GM12878 (cell line): Measurements from ENCODE around the gene MSL3B.

Experiments used
- ATAC-seq: fragments of 200-7000 bp; cut with Tn5 transposase; 3 replicates; pipeline ENCODE4 v1.9.1; 2020; ENCODE audit warnings: mild to moderate bottlenecking, moderate library complexity
- BruUV-seq: library from RNA; stranded (reverse); fragments of 400-500 nt; replicated peaks from 2 replicates; lab custom pipeline; 2021; lab: Mats Ljungman, UMichigan
- CTCF ChIA-PET: fragments of 300-600 bp; sonication (Branson Sonifier 250); formaldehyde crosslinking; extraction: SDS; loops from one replicate; lab custom pipeline; 2021; ENCODE audit warnings: inconsistent platforms; lab: Yijun Ruan, JAX
- POLR2A ChIA-PET: fragments of 350-600 bp; formaldehyde crosslinking; extraction: SDS; loops from one replicate; lab custom pipeline; 2021; ENCODE audit warnings: inconsistent platforms; lab: Charles Lee
- RAD21 ChIA-PET: fragments of 300-600 bp; sonication (Branson Sonifier 250); formaldehyde crosslinking; loops from one replicate; lab custom pipeline; 2023; ENCODE audit warnings: antibody characterized with exemption; ENCODE audit not compliant: unreplicated experiment; lab: Charles Lee
- SMC1A ChIA-PET: fragments of 300-600 bp; sonication (Branson Sonifier 250); formaldehyde crosslinking; loops from one replicate; lab custom pipeline; 2023; ENCODE audit not compliant: unreplicated experiment, uncharacterized antibody; lab: Charles Lee
- DNase-seq: peaks from one replicate; pipeline ENCODE4 v3.0.0-alpha.2; 2011; ENCODE audit warnings: low read depth, low spot score
- FAIRE-seq: peaks from 3 replicates; lab custom pipeline; 2011; peaks lifted over from hg19 to GRCh38; lab: Jason Lieb, UNC
- H2AFZ ChIP-seq: 2 replicates; pipeline ENCODE4 v1.6.0; 2011; ENCODE audit warnings: low read depth, low read length, control low read depth; ENCODE audit not compliant: control insufficient read depth
- H3K27ac ChIP-seq: 2 replicates; pipeline ENCODE4 v1.5.1; 2011; ENCODE audit warnings: control low read depth; ENCODE audit not compliant: control insufficient read depth, insufficient read depth
- H3K27me3 ChIP-seq, 2 experiments: replicated peaks in 1 of 2; 2 replicates each; pipeline versions ENCODE4 v1.6.0 to v1.6.1; 2011; ENCODE audit warnings: low read length in 1 of 2; ENCODE audit not compliant: control insufficient read depth in 2 of 2, insufficient read depth in 2 of 2
- H3K36me3 ChIP-seq, 2 experiments: 2 replicates each; pipeline ENCODE4 v1.5.1; 2011; ENCODE audit warnings: low read length in 1 of 2; ENCODE audit not compliant: control insufficient read depth in 2 of 2, insufficient read depth in 2 of 2
- H3K4me1 ChIP-seq: 2 replicates; pipeline ENCODE4 v1.6.1; 2011; ENCODE audit warnings: mild to moderate bottlenecking, low read length, moderate library complexity, mixed read lengths; ENCODE audit not compliant: control insufficient read depth, insufficient read depth
- H3K4me2 ChIP-seq: 2 replicates; pipeline ENCODE4 v1.6.0; 2011; ENCODE audit warnings: control low read depth; ENCODE audit not compliant: control insufficient read depth, insufficient read depth
- H3K4me3 ChIP-seq: fragments of 200-600 bp; sonication (generic); 2 replicates; pipeline ENCODE4 v1.5.1; 2016
- H3K79me2 ChIP-seq: 2 replicates; pipeline ENCODE4 v1.6.0; 2011; ENCODE audit warnings: low read length; ENCODE audit not compliant: control insufficient read depth, insufficient read depth
- H3K9ac ChIP-seq: 2 replicates; pipeline ENCODE4 v1.8.0; 2011; ENCODE audit warnings: low read length, control low read depth, mixed read lengths; ENCODE audit not compliant: control insufficient read depth, insufficient read depth
- H3K9me3 ChIP-seq: replicated peaks from 3 replicates; pipeline ENCODE4 v1.5.1; 2011; ENCODE audit warnings: mild to moderate bottlenecking, low read length; ENCODE audit not compliant: control insufficient read depth, insufficient read depth
- H4K20me1 ChIP-seq: 2 replicates; pipeline ENCODE4 v1.6.0; 2011; ENCODE audit not compliant: control insufficient read depth, insufficient read depth
- ASH2L ChIP-seq: fragments of 300-600, 200-600 bp; sonication (generic); IDR thresholded peaks from 2 replicates; pipeline ENCODE4 v1.6.1; 2017; ENCODE audit warnings: low read depth, mild to moderate bottlenecking, borderline replicate concordance
- CEBPB ChIP-seq, 2 experiments: fragments of 150-350 bp in 1 of 2; IDR thresholded peaks; 2 replicates each; pipeline ENCODE4 v1.6.1; 2012 to 2014; ENCODE audit warnings: low read depth in 2 of 2, low read length in 2 of 2, borderline replicate concordance in 1 of 2, inconsistent platforms in 1 of 2
- CHD1 ChIP-seq: IDR thresholded peaks from 2 replicates; pipeline ENCODE4 v1.6.1; 2012; ENCODE audit warnings: low read depth, low read length, improper control_type of control experiment
- ETV6 ChIP-seq, 2 experiments: fragments of 450-650 bp in 1 of 2; IDR thresholded peaks in 1 of 2; conservative IDR thresholded peaks in 1 of 2; 2 replicates each; pipeline ENCODE4 v1.6.1; 2014; ENCODE audit warnings: antibody characterized with exemption in 1 of 2, borderline replicate concordance in 1 of 2, low read depth in 1 of 2, mild to moderate bottlenecking in 1 of 2, moderate library complexity in 1 of 2
- FOXK2 ChIP-seq: fragments of 450-650 bp; IDR thresholded peaks from 2 replicates; pipeline ENCODE4 v1.6.1; 2017; ENCODE audit warnings: mild to moderate bottlenecking, moderate library complexity
- HCFC1 ChIP-seq: fragments of 150-350 bp; IDR thresholded peaks from 2 replicates; pipeline ENCODE4 v1.6.1; 2014; ENCODE audit warnings: low read length
- KDM1A ChIP-seq: fragments of 200-600 bp; sonication (generic); IDR thresholded peaks from 2 replicates; pipeline ENCODE4 v1.6.1; 2016; ENCODE audit warnings: borderline replicate concordance
- POLR2AphosphoS5 ChIP-seq: IDR thresholded peaks from 2 replicates; pipeline ENCODE4 v1.6.1; 2011; ENCODE audit warnings: mild to moderate bottlenecking, low read length, inconsistent platforms
- RELB ChIP-seq: fragments of 450-650 bp; IDR thresholded peaks from 2 replicates; pipeline ENCODE4 v1.6.1; 2017; ENCODE audit warnings: low read depth, mild to moderate bottlenecking, moderate library complexity
- STAT3 ChIP-seq: IDR thresholded peaks from 2 replicates; pipeline ENCODE4 v1.6.1; 2011; ENCODE audit warnings: low read depth, low read length, improper control_type of control experiment
- ZNF24 ChIP-seq: fragments of 450-650 bp; IDR thresholded peaks from 2 replicates; pipeline ENCODE4 v1.6.1; 2017; ENCODE audit warnings: antibody characterized with exemption, mild to moderate bottlenecking
- WGBS: methylation state at CpG from one replicate; pipeline ENCODE4 v1.1.6; 2016; ENCODE audit warnings: low lambda C conversion rate; ENCODE audit not compliant: insufficient replicate concordance, insufficient coverage; ENCODE audit errors: missing lambda C conversion rate; 5-methylcytosine and 5-hydroxymethylcytosine counted together
- in situ Hi-C: fragments of 300-500 bp; cut with MboI; formaldehyde crosslinking; loops from 9 replicates; pipeline ENCODE4 v1.14.3; 2018; ENCODE audit warnings: mixed read lengths
- intact Hi-C: fragments of 100-400 bp; cut with micrococcal nuclease; formaldehyde crosslinking; loops from one replicate; pipeline ENCODE4 v1.14.2; 2022; ENCODE audit not compliant: unreplicated experiment
- TF ChIP-seq, protein P1 (sequence below): fragments of 450-650 bp; IDR thresholded peaks from 2 replicates; pipeline ENCODE4 v1.6.1; 2017; ENCODE audit warnings: mild to moderate bottlenecking, moderate library complexity

Gene MSL3B

GRCh38 chr2:233819884-233820773 lies 48.1 kb downstream of the MSL3B start:
- intact Hi-C loops: no loop called here
- no peak for DNase-seq
- CTCF ChIA-PET: interaction anchor here (0.5 kb wide), 1 partner anchor 23 kb away, joined by 3 read pairs; no protein-coding TSS in a partner anchor
- H4K20me1 ChIP-seq: no peaks in the 10 kb centered on the region
- no peaks in the 10 kb centered on the region for H3K9me3 ChIP-seq
- WGBS: 32% methylated on average over 18 of the region's 18 CpGs
- in situ Hi-C loops: no loop called here
- H3K4me3 ChIP-seq: no peak overlapping the region
- SMC1A ChIA-PET: interaction anchor here (1.0 kb wide), 1 partner anchor 9 kb away, joined by 3 read pairs; no protein-coding TSS in a partner anchor
- no peaks in the 10 kb centered on the region for H3K79me2 ChIP-seq
- BruUV-seq: no TSS peak
- no peaks in the 10 kb centered on the region for H3K4me1 ChIP-seq
- H3K27me3 ChIP-seq: no peaks in the 10 kb centered on the region; a peak in 3 of 4 replicates
- RAD21 ChIA-PET: no interaction called here
- no peaks in the 10 kb centered on the region for H3K36me3 ChIP-seq
- no peak overlapping the region for H2AFZ ChIP-seq
- TF ChIP-seq ETV6 (conservative IDR thresholded peaks at IDR 0.05 in 1 of 2, IDR thresholded peaks at IDR 0.05 in 1 of 2; ENCODE audit: borderline replicate concordance in 1 of 2, low read depth in 1 of 2): no peak
- no peak for TF ChIP-seq ZNF24
- no peak for TF ChIP-seq FOXK2
- no peak for TF ChIP-seq HCFC1
- TF ChIP-seq ASH2L: no peak
- TF ChIP-seq KDM1A: no peak
- no peak for TF ChIP-seq STAT3
- no peak for TF ChIP-seq CEBPB (IDR thresholded peaks at IDR 0.05; ENCODE audit: borderline replicate concordance in 1 of 2, low read depth in 2 of 2, low read length in 2 of 2)
- TF ChIP-seq CHD1: no peak
- TF ChIP-seq, protein P1, sequence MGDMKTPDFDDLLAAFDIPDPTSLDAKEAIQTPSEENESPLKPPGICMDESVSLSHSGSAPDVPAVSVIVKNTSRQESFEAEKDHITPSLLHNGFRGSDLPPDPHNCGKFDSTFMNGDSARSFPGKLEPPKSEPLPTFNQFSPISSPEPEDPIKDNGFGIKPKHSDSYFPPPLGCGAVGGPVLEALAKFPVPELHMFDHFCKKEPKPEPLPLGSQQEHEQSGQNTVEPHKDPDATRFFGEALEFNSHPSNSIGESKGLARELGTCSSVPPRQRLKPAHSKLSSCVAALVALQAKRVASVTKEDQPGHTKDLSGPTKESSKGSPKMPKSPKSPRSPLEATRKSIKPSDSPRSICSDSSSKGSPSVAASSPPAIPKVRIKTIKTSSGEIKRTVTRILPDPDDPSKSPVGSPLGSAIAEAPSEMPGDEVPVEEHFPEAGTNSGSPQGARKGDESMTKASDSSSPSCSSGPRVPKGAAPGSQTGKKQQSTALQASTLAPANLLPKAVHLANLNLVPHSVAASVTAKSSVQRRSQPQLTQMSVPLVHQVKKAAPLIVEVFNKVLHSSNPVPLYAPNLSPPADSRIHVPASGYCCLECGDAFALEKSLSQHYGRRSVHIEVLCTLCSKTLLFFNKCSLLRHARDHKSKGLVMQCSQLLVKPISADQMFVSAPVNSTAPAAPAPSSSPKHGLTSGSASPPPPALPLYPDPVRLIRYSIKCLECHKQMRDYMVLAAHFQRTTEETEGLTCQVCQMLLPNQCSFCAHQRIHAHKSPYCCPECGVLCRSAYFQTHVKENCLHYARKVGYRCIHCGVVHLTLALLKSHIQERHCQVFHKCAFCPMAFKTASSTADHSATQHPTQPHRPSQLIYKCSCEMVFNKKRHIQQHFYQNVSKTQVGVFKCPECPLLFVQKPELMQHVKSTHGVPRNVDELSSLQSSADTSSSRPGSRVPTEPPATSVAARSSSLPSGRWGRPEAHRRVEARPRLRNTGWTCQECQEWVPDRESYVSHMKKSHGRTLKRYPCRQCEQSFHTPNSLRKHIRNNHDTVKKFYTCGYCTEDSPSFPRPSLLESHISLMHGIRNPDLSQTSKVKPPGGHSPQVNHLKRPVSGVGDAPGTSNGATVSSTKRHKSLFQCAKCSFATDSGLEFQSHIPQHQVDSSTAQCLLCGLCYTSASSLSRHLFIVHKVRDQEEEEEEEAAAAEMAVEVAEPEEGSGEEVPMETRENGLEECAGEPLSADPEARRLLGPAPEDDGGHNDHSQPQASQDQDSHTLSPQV: no peak
- no peak for TF ChIP-seq POLR2AphosphoS5
- TF ChIP-seq RELB: no peak
- POLR2A ChIA-PET: no interaction called here
- H3K4me2 ChIP-seq: no peak overlapping the region
- no peak overlapping the region for H3K27ac ChIP-seq
- ATAC-seq: no peak
- FAIRE-seq: no peak
- H3K9ac ChIP-seq: no peak overlapping the region
